CD14-positive monocyte (primary cell): ENCODE measurements around the gene STARD13. TPM values are rescaled to one million over a fixed set of nuclear protein-coding genes. Genes with fewer than 3 reads are reported as not detected.
"Not testable (repeated sequence)": the region's sequence is repeated elsewhere in the genome, so short reads cannot be mapped to it uniquely, and the experiment has no call there.

Experiments used
- DNase-seq, 3 donors: peaks; one replicate each; pipeline ENCODE4 v3.0.0-alpha.2; 2011 to 2022
- H2AFZ ChIP-seq: 2 replicates; pipeline ENCODE4 v1.6.0; 2012; ENCODE audit warnings: mild to moderate bottlenecking, low read depth, low read length, inconsistent platforms; ENCODE audit not compliant: insufficient read depth, poor library complexity, severe bottlenecking
- H3K27ac ChIP-seq, 2 donors: 1 replicate in 1 of 2; 2 replicates in 1 of 2; pipeline ENCODE4 v1.5.1; 2012 to 2013; ENCODE audit warnings: low read length in 2 of 2, control low read depth in 1 of 2, inconsistent platforms in 1 of 2, low read depth in 1 of 2, mild to moderate bottlenecking in 1 of 2
- H3K27me3 ChIP-seq, 2 donors: one replicate each; pipeline versions ENCODE4 v1.6.0 to v1.6.1; 2011 to 2013; ENCODE audit warnings: low read length in 2 of 2; ENCODE audit not compliant: control insufficient read depth in 2 of 2, insufficient read depth in 2 of 2
- H3K36me3 ChIP-seq, 2 donors: replicated peaks in 1 of 2; 1 replicate in 1 of 2; 2 replicates in 1 of 2; pipeline versions ENCODE4 v1.5.1 to v1.6.1; 2012 to 2013; ENCODE audit warnings: low read length in 2 of 2, control low read depth in 1 of 2, inconsistent platforms in 1 of 2, mild to moderate bottlenecking in 1 of 2; ENCODE audit not compliant: insufficient read depth in 2 of 2, control insufficient read depth in 1 of 2
- H3K4me1 ChIP-seq, 2 donors: 1 replicate in 1 of 2; 2 replicates in 1 of 2; pipeline versions ENCODE4 v1.5.1 to v1.6.1; 2012 to 2013; ENCODE audit warnings: low read length in 2 of 2, control low read depth in 1 of 2, inconsistent platforms in 1 of 2, mild to moderate bottlenecking in 1 of 2, moderate library complexity in 1 of 2; ENCODE audit not compliant: insufficient read depth in 2 of 2, control insufficient read depth in 1 of 2
- H3K4me2 ChIP-seq: replicated peaks from 2 replicates; pipeline ENCODE3; 2012; ENCODE audit warnings: low read length, moderate library complexity, mild to moderate bottlenecking; ENCODE audit not compliant: poor library complexity, severe bottlenecking; ENCODE audit errors: extremely low read depth
- H3K4me3 ChIP-seq, 3 experiments: fragments of 200-600 bp in 1 of 3; sonication (generic) in 1 of 3; replicated peaks in 1 of 3; 1 replicate in 2 of 3; 2 replicates in 1 of 3; pipeline ENCODE4 v1.5.1; 2011 to 2013; ENCODE audit warnings: low read length in 3 of 3, mild to moderate bottlenecking in 3 of 3, control low read depth in 2 of 3, low read depth in 2 of 3, inconsistent platforms in 1 of 3, moderate library complexity in 1 of 3
- H3K79me2 ChIP-seq: 2 replicates; pipeline ENCODE4 v1.6.0; 2012; ENCODE audit warnings: mild to moderate bottlenecking, control low read depth, inconsistent platforms, low read length, moderate library complexity; ENCODE audit not compliant: insufficient read depth
- H3K9ac ChIP-seq: 2 replicates; pipeline ENCODE4 v1.6.0; 2017; ENCODE audit warnings: low read length, mild to moderate bottlenecking; ENCODE audit not compliant: insufficient read depth, poor library complexity, severe bottlenecking
- H3K9me3 ChIP-seq, 2 donors: replicated peaks in 1 of 2; 1 replicate in 1 of 2; 2 replicates in 1 of 2; pipeline versions ENCODE4 v1.5.1 to v1.6.1; 2012 to 2013; ENCODE audit warnings: low read length in 2 of 2, control low read depth in 1 of 2; ENCODE audit not compliant: control insufficient read depth in 1 of 2, insufficient read depth in 1 of 2
- H4K20me1 ChIP-seq: 2 replicates; pipeline ENCODE4 v1.6.0; 2012; ENCODE audit warnings: mild to moderate bottlenecking, low read length, control low read depth, moderate library complexity; ENCODE audit not compliant: insufficient read depth
- H3K27ac Mint-ChIP-seq, 7 donors: one replicate each; pipeline ENCODE4 v1.8.0; 2020; ENCODE audit warnings: mild to moderate bottlenecking in 7 of 7, mixed read lengths in 7 of 7, moderate library complexity in 6 of 7, inconsistent platforms in 2 of 7
- H3K27me3 Mint-ChIP-seq, 3 donors: one replicate each; pipeline ENCODE4 v1.8.0; 2021 to 2022; ENCODE audit warnings: low read depth in 3 of 3, mild to moderate bottlenecking in 3 of 3, mixed read lengths in 3 of 3, moderate library complexity in 3 of 3, inconsistent platforms in 1 of 3
- H3K36me3 Mint-ChIP-seq, 2 donors: one replicate each; pipeline ENCODE4 v1.8.0; 2020; ENCODE audit warnings: mixed read lengths in 2 of 2, inconsistent platforms in 1 of 2, mild to moderate bottlenecking in 1 of 2
- H3K4me1 Mint-ChIP-seq: one replicate; pipeline ENCODE4 v1.8.0; 2020; ENCODE audit warnings: mild to moderate bottlenecking, mixed read lengths
- H3K4me3 Mint-ChIP-seq, 2 donors: one replicate each; pipeline ENCODE4 v1.8.0; 2020; ENCODE audit warnings: mild to moderate bottlenecking in 2 of 2, mixed read lengths in 2 of 2, moderate library complexity in 1 of 2
- H3K9me3 Mint-ChIP-seq, 7 donors: one replicate each; pipeline ENCODE4 v1.8.0; 2020 to 2022; ENCODE audit warnings: mixed read lengths in 7 of 7, mild to moderate bottlenecking in 6 of 7, moderate library complexity in 6 of 7, inconsistent platforms in 2 of 7
- CTCF ChIP-seq: fragments of 200-600 bp; IDR thresholded peaks from one replicate; pipeline ENCODE4 v1.8.0; 2022; ENCODE audit warnings: antibody characterized with exemption, mild to moderate bottlenecking
- WGBS: methylation state at CpG from one replicate; pipeline ENCODE4 v1.1.5; 2013; ENCODE audit warnings: missing lambda C conversion rate; ENCODE audit not compliant: insufficient coverage; 5-methylcytosine and 5-hydroxymethylcytosine counted together
- intact Hi-C, 2 donors: fragments of 100-400 bp; cut with micrococcal nuclease; formaldehyde crosslinking; loops; one replicate each; pipeline versions ENCODE4 v1.15.0 to v1.15.1; 2023
- polyA plus RNA-seq, 3 donors: library from polyadenylated mRNA; depleted of rRNA in 1 of 3; unstranded in 2 of 3; stranded (reverse) in 1 of 3; fragments of 300-500 nt in 2 of 3; fragments of >200 nt in 1 of 3; fragmentation: Illumina TruSeq in 2 of 3; gene quantifications; 1 replicate in 2 of 3; 2 replicates in 1 of 3; pipeline ENCODE4 v1.2.3, GENCODE V29; 2012 to 2021

STARD13 gene
- polyA plus RNA-seq, 3 donors: 0.37 to 0.69 (median 0.60) TPM

DNA sequence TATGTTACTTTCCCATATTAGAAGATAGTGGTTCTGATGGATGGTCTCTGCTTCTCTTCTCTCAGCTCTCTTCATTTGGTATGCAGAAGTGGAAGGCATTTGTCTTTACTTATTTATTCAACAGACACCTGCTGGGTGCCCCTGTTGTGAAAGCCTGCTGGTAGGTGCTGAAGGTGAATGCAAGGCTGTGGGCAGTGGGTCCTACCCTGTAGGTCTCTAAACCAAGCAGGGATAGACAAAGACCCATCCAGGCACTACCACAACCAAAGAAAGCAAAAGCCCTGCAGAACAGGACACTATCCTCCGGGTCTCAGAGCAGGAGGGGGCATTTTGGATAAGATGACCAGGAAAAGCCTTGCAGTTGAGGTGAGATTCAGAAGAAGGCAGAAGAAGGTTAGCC, 106.1 kb downstream of the STARD13 start:
- H3K9me3 Mint-ChIP-seq: peaks cover 0 to 5% (median 0%) of the 10 kb centered on the region in 7 donors
- no CpG with 5 or more reads among the region's 1 CpG for WGBS
- Histone ChIP-seq H3K79me2 (no peaks in the 10 kb centered on the region), H2AFZ (no peak overlapping the region), H3K4me3 (no peak overlapping the region), H3K27me3 (no peaks in the 10 kb centered on the region), H3K9ac (no peak overlapping the region), H3K36me3 (no peaks in the 10 kb centered on the region), H4K20me1 (no peaks in the 10 kb centered on the region), H3K4me1 (no peaks in the 10 kb centered on the region), H3K9me3 (no peaks in the 10 kb centered on the region), H3K27ac (no peak overlapping the region), H3K4me2 (no peak overlapping the region)
- no peaks in the 10 kb centered on the region for H3K36me3 Mint-ChIP-seq
- H3K4me1 Mint-ChIP-seq: no peaks in the 10 kb centered on the region
- no peak for TF ChIP-seq CTCF
- DNase-seq: no peak
- intact Hi-C loops: no loop called here
- no peak overlapping the region for H3K4me3 Mint-ChIP-seq
- H3K27me3 Mint-ChIP-seq: no peaks in the 10 kb centered on the region
- no peak overlapping the region for H3K27ac Mint-ChIP-seq

DNA sequence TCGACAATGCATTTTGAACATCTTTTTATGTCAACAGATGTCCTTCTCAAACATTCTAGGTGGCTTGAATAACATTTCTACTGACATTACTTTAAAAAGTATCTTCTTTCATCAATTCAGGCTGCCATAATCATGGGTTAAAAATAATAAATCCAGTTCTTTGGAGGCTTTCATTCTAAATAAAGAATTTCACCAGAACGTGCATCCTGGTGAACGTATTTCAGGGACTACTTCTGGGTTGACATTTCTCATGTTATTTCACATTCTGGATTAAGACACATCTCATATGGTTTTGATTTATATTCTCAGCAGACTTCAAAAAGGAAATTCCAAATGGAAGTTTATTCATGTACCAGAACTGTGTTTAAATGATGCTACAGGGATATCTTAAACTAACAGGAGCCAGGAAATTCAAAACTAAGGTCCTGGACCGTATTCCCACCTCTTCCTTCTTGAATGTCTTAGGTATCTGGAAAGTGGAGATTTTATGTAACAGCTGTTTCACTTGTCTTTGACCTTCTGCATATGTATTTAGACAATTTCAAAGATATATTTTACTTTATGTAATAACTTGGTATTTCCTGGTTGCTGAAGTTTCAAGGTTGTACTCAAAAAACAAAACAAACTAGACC, 107.2 kb downstream of the STARD13 start:
- H4K20me1 ChIP-seq: no peaks in the 10 kb centered on the region
- no peaks in the 10 kb centered on the region for H3K36me3 Mint-ChIP-seq
- intact Hi-C loops: no loop called here
- no peak overlapping the region for H2AFZ ChIP-seq
- no peaks in the 10 kb centered on the region for H3K4me1 Mint-ChIP-seq
- H3K27ac ChIP-seq: no peak overlapping the region
- H3K4me3 Mint-ChIP-seq: no peak overlapping the region
- no peaks in the 10 kb centered on the region for H3K36me3 ChIP-seq
- no peaks in the 10 kb centered on the region for H3K27me3 Mint-ChIP-seq
- no peaks in the 10 kb centered on the region for H3K79me2 ChIP-seq
- H3K4me3 ChIP-seq: no peak overlapping the region
- H3K9ac ChIP-seq: no peak overlapping the region
- no peak for DNase-seq
- no peak overlapping the region for H3K27ac Mint-ChIP-seq
- no peaks in the 10 kb centered on the region for H3K27me3 ChIP-seq
- no peak for TF ChIP-seq CTCF
- H3K4me1 ChIP-seq: no peaks in the 10 kb centered on the region
- no CpG with 5 or more reads among the region's 4 CpGs for WGBS
- H3K4me2 ChIP-seq: no peak overlapping the region
- no peaks in the 10 kb centered on the region for H3K9me3 ChIP-seq
- H3K9me3 Mint-ChIP-seq: peaks cover 0 to 5% (median 0%) of the 10 kb centered on the region in 7 donors

DNA sequence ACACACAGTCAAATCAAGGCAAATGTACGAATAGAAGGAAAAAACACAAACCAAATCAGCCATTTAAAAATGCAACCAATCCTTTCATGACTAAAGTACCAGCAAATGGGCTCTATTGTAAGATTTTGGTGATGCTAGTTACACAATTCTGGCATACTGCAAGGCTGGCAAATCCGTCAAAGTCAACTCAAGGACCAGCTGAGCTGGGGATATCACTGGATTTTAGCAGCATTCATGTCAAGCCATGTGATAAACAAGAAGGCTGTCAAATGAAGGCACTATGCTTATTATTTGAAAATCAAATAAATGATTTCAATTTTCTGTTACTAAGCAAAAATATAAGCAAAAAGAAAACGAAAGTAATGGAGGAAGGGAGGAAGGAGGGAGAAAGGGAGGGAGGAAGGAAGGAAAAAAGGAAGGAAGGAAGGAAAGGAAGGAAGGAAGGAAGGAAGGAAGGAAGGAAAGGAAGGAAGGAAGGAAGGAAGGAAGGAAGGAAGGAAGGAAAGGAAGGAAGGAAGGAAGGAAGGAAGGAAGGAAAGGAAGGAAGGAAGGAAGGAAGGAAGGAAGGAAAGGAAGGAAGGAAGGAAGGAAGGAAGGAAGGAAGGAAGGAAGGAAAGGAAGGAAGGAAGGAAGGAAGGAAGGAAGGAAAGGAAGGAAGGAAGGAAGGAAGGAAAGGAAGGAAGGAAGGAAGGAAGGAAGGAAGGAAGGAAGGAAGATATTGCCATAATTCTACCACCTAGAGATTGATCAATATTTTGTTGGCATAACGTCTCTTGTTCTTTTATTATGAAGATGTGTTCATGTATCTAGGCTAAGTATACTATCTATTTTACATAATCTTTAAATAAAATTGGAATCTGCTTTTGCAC, 108.0 kb downstream of the STARD13 start:
- H3K9ac ChIP-seq, H3K4me3 ChIP-seq, DNase-seq, H3K9me3 ChIP-seq, H3K4me3 Mint-ChIP-seq, H3K4me2 ChIP-seq, H3K79me2 ChIP-seq, H3K4me1 Mint-ChIP-seq, H3K36me3 Mint-ChIP-seq, H3K27me3 Mint-ChIP-seq, H2AFZ ChIP-seq, H3K27ac Mint-ChIP-seq, H3K36me3 ChIP-seq, intact Hi-C loops, H3K4me1 ChIP-seq, H3K9me3 Mint-ChIP-seq, H3K27ac ChIP-seq, H3K27me3 ChIP-seq, H4K20me1 ChIP-seq: not testable (repeated sequence)
- no CpG with 5 or more reads among the region's 4 CpGs for WGBS
